Activated CD4-positive, alpha-beta memory T cell treated with anti-CD3 and anti-CD28 coated beads for 36 hours (primary cell): ENCODE data around the gene SSU72. TPM values are rescaled to one million over a fixed set of nuclear protein-coding genes. Genes with fewer than 3 reads are reported as not detected.
A peak's percentile ranks its signal among the peaks of the same experiment; 100 is the strongest.

Experiments
- CTCF ChIA-PET: fragments of 350-600 bp; sonication (Branson Sonifier 250); formaldehyde crosslinking; loops from one replicate; lab custom pipeline; 2021; ENCODE audit warnings: antibody characterized with exemption, inconsistent platforms; lab: Charles Lee
- POLR2A ChIA-PET: fragments of 350-600 bp; sonication (Branson Sonifier 250); formaldehyde crosslinking; loops from one replicate; lab custom pipeline; 2021; ENCODE audit warnings: antibody characterized with exemption; lab: Charles Lee
- DNase-seq: peaks from one replicate; pipeline ENCODE4 v3.0.0-alpha.2; 2020
- H3K27ac Mint-ChIP-seq: one replicate; pipeline ENCODE4 v1.8.0; 2021; ENCODE audit warnings: mixed read lengths
- H3K27me3 Mint-ChIP-seq: one replicate; pipeline ENCODE4 v1.8.0; 2021; ENCODE audit warnings: mixed read lengths
- H3K36me3 Mint-ChIP-seq: one replicate; pipeline ENCODE4 v1.8.0; 2021; ENCODE audit warnings: mixed read lengths
- H3K4me1 Mint-ChIP-seq: one replicate; pipeline ENCODE4 v1.8.0; 2021; ENCODE audit warnings: low read depth, mixed read lengths
- H3K4me3 Mint-ChIP-seq: one replicate; pipeline ENCODE4 v1.8.0; 2021; ENCODE audit warnings: mild to moderate bottlenecking, mixed read lengths
- H3K9me3 Mint-ChIP-seq: one replicate; pipeline ENCODE4 v1.8.0; 2021; ENCODE audit warnings: mixed read lengths
- intact Hi-C: fragments of 100-400 bp; cut with micrococcal nuclease; formaldehyde crosslinking; loops from one replicate; pipeline ENCODE4 v1.15.1; 2023
- total RNA-seq, 2 experiments: library from RNA; stranded (reverse); gene quantifications; one replicate each; pipeline ENCODE4 v1.2.3, GENCODE V29; 2021

Gene SSU72
- 100 to 1,000 TPM; 106 to 107 TPM for total RNA-seq

GRCh38 chr1:1574721-1575537 is at the start of gene SSU72:
SSU72 (minus strand) TSS chr1:1574863; CDS start chr1:1574557, 306 bp downstream.
- intact Hi-C loops: loop anchor here (1.0 to 5.0 kb wide), 3 partner anchors 40 to 147 kb away; partner anchors contain the start of genes ATAD3A, CDK11A and MIB2
- peak; percentile 94 for DNase-seq
- peak within 1 kb of the TSS; percentile 94 for H3K4me3 Mint-ChIP-seq
- CTCF ChIA-PET: no interaction called here
- H3K9me3 Mint-ChIP-seq: no peaks in the 10 kb centered on the region
- POLR2A ChIA-PET: interaction anchor here (0.9 kb wide), 1 partner anchor 22 kb away, joined by 3 read pairs; no protein-coding TSS in a partner anchor
- peaks cover 11% of the 10 kb centered on the region for H3K36me3 Mint-ChIP-seq
- H3K27me3 Mint-ChIP-seq: no peaks in the 10 kb centered on the region
- H3K4me1 Mint-ChIP-seq: peaks cover 27% of the 10 kb centered on the region
- H3K27ac Mint-ChIP-seq: peak within 1 kb of the TSS; percentile 96

- no peaks in the 10 kb centered on the region for H3K4me1 Mint-ChIP-seq
- POLR2A ChIA-PET: no interaction called here
- H3K27ac Mint-ChIP-seq: no peak overlapping the region
- intact Hi-C loops: no loop called here
- H3K9me3 Mint-ChIP-seq: no peaks in the 10 kb centered on the region
- no peaks in the 10 kb centered on the region for H3K36me3 Mint-ChIP-seq
- no peak overlapping the region for H3K4me3 Mint-ChIP-seq
- DNase-seq: no peak
- no peaks in the 10 kb centered on the region for H3K27me3 Mint-ChIP-seq
- CTCF ChIA-PET: no interaction called here
These were observed 49.2 kb upstream of the SSU72 start for GRCh38 chr1:1623631-1624442.

- Mint-ChIP-seq H3K4me3 (no peak overlapping the region), H3K4me1 (no peaks in the 10 kb centered on the region), H3K9me3 (no peaks in the 10 kb centered on the region), H3K27ac (no peak overlapping the region), H3K27me3 (no peaks in the 10 kb centered on the region), H3K36me3 (no peaks in the 10 kb centered on the region)
- ChIA-PET CTCF (no interaction called here), POLR2A (no interaction called here)
- intact Hi-C loops: no loop called here
- DNase-seq: no peak
These were observed 48.5 kb upstream of the SSU72 start for GRCh38 chr1:1623181-1623630.

- Mint-ChIP-seq H3K4me3 (no peak overlapping the region), H3K9me3 (no peaks in the 10 kb centered on the region), H3K27ac (no peak overlapping the region), H3K4me1 (no peaks in the 10 kb centered on the region), H3K36me3 (no peaks in the 10 kb centered on the region), H3K27me3 (no peaks in the 10 kb centered on the region)
- ChIA-PET CTCF (no interaction called here), POLR2A (no interaction called here)
- DNase-seq: no peak
- intact Hi-C loops: no loop called here
These were observed 48.1 kb upstream of the SSU72 start for GRCh38 chr1:1622788-1623094.

GRCh38 chr1:1622010-1622787 is 47.5 kb upstream of the SSU72 start:
- intact Hi-C loops: no loop called here
- H3K27me3 Mint-ChIP-seq: no peaks in the 10 kb centered on the region
- POLR2A ChIA-PET: no interaction called here

GRCh38 chr1:1621173-1622009 is 46.7 kb upstream of the SSU72 start:
- ChIA-PET POLR2A (no interaction called here), CTCF (no interaction called here)
- no peak overlapping the region for H3K4me3 Mint-ChIP-seq
- no peak for DNase-seq
- no peaks in the 10 kb centered on the region for H3K9me3 Mint-ChIP-seq
- H3K36me3 Mint-ChIP-seq: no peaks in the 10 kb centered on the region
- H3K4me1 Mint-ChIP-seq: peaks cover 6% of the 10 kb centered on the region
- intact Hi-C loops: no loop called here
- H3K27me3 Mint-ChIP-seq: no peaks in the 10 kb centered on the region
- H3K27ac Mint-ChIP-seq: no peak overlapping the region

More at GRCh38 chr1:1622010-1622787, 47.5 kb upstream of the SSU72 start:
- no peaks in the 10 kb centered on the region for H3K9me3 Mint-ChIP-seq
- peaks cover 2% of the 10 kb centered on the region for H3K4me1 Mint-ChIP-seq
- no peak overlapping the region for H3K27ac Mint-ChIP-seq
- no peaks in the 10 kb centered on the region for H3K36me3 Mint-ChIP-seq
- DNase-seq: no peak
- CTCF ChIA-PET: no interaction called here
- no peak overlapping the region for H3K4me3 Mint-ChIP-seq

- Mint-ChIP-seq H3K27ac (no peak overlapping the region), H3K27me3 (no peaks in the 10 kb centered on the region), H3K36me3 (no peaks in the 10 kb centered on the region), H3K4me3 (no peak overlapping the region), H3K4me1 (peaks cover 6% of the 10 kb centered on the region), H3K9me3 (no peaks in the 10 kb centered on the region)
- intact Hi-C loops: no loop called here
- no peak for DNase-seq
- ChIA-PET POLR2A (interaction anchor here (0.8 kb wide), 1 partner anchor 10 kb away, joined by 3 read pairs; no protein-coding TSS in a partner anchor), CTCF (no interaction called here)
These were observed 45.9 kb upstream of the SSU72 start for GRCh38 chr1:1620433-1621139.

GRCh38 chr1:1619917-1620361 is 45.3 kb upstream of the SSU72 start:
- no peaks in the 10 kb centered on the region for H3K36me3 Mint-ChIP-seq
- no peak overlapping the region for H3K4me3 Mint-ChIP-seq
- no peak for DNase-seq
- H3K27ac Mint-ChIP-seq: no peak overlapping the region
- no peaks in the 10 kb centered on the region for H3K27me3 Mint-ChIP-seq
- no peaks in the 10 kb centered on the region for H3K9me3 Mint-ChIP-seq
- ChIA-PET CTCF (interaction anchor here (0.6 to 1.2 kb wide), 2 partner anchors 33 to 248 kb away, joined by 3 read pairs; no protein-coding TSS in a partner anchor), POLR2A (interaction anchor here (0.8 kb wide), 1 partner anchor 11 kb away, joined by 3 read pairs; no protein-coding TSS in a partner anchor)
- peaks cover 6% of the 10 kb centered on the region for H3K4me1 Mint-ChIP-seq
- intact Hi-C loops: no loop called here

GRCh38 chr1:1618396-1619068 is 43.9 kb upstream of the SSU72 start:
- Mint-ChIP-seq H3K36me3 (peaks cover 6% of the 10 kb centered on the region), H3K4me3 (no peak overlapping the region), H3K27ac (no peak overlapping the region), H3K9me3 (no peaks in the 10 kb centered on the region), H3K4me1 (peaks cover 18% of the 10 kb centered on the region), H3K27me3 (no peaks in the 10 kb centered on the region)
- ChIA-PET POLR2A (interaction anchor here (0.6 kb wide), 1 partner anchor 10 kb away, joined by 3 read pairs; no protein-coding TSS in a partner anchor), CTCF (no interaction called here)
- no peak for DNase-seq
- intact Hi-C loops: no loop called here

GRCh38 chr1:1617925-1618324 is 43.3 kb upstream of the SSU72 start:
- DNase-seq: no peak
- Mint-ChIP-seq H3K27ac (no peak overlapping the region), H3K36me3 (peaks cover 6% of the 10 kb centered on the region), H3K9me3 (no peaks in the 10 kb centered on the region), H3K4me3 (no peak overlapping the region), H3K27me3 (no peaks in the 10 kb centered on the region), H3K4me1 (peaks cover 18% of the 10 kb centered on the region)
- ChIA-PET POLR2A (interaction anchor here (0.6 kb wide), 1 partner anchor 11 kb away, joined by 3 read pairs; no protein-coding TSS in a partner anchor), CTCF (no interaction called here)
- intact Hi-C loops: no loop called here
